DMS79 treated with DMSO at 0.1 percent for 48 hours (cell line): ENCODE data around the gene KLK14.

Experiments
- DNase-seq: peaks from one replicate; lab custom pipeline; 2025; lab: John Stamatoyannopoulos, UW

The KLK14 gene

GRCh38 chr19:51086153-51086850 lies 3.6 kb upstream of the KLK14 start:
- DNase-seq = no peak

DNA sequence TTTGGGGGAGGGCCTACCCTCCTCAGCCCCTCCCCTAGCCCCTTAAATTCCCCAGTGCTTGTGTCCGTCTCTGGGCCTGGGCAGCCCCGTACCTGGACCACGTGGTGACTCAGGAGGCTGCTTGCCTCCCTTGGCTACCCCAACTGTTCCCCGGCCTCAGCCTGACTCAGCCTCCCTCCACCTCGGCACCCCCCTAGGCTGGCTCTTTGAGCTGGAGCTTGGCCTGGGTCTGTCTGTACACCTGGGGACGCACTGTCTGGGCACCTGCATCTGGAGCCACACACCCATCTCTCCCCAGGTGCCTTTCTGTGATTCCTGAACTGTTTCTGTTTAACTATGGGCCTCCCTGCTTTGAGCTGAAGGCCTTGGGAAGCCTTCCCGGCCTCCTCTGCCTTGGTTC lies 1.8 kb upstream of the KLK14 start:
- no peak for DNase-seq

DNA sequence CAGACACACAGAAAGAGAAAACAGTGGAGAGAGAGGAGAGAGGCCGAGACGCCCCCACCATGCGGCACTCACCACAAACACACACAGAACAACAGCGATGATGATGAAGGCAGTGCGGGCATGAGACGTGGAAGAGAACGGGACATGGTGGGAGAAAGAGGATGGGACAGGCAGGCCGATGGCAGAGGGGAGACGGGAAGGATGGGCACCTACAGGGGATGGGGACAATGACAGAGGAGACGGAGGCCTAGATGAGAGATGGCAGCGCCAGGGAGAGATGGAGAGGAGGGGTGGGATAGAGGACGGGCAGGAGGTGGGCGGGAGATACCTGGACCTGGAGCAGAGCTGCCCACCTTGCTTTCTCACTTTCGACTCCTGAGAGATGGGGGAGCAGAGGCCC lies 1.1 kb upstream of the KLK14 start:
- DNase-seq = no peak

DNA sequence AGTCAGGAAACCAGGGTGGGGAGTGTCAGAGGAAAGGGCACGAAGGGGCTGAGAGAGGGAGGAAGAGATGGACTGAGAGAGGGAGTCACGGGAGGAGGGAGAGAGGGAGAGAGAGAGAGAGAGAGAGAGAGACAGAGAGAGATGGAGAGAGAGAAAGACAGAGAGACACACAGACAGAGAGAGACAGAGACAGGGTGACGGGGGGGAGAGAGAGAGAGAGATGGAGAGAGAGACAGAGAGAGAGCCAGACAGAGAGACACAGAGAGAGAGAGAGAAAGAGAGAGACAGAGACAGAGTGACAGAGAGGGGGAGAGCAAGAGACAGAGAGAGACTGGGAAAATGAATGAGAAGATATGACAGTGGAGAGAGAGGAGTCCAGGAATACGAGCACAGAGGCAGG lies 494 bp upstream of the KLK14 start:
- no peak for DNase-seq

GRCh38 chr19:51081476-51081875 lies 1.2 kb downstream of the KLK14 start:
- no peak for DNase-seq

GRCh38 chr19:51079481-51080110 lies 3.1 kb downstream of the KLK14 start:
- peak; percentile 10 for DNase-seq

DNA sequence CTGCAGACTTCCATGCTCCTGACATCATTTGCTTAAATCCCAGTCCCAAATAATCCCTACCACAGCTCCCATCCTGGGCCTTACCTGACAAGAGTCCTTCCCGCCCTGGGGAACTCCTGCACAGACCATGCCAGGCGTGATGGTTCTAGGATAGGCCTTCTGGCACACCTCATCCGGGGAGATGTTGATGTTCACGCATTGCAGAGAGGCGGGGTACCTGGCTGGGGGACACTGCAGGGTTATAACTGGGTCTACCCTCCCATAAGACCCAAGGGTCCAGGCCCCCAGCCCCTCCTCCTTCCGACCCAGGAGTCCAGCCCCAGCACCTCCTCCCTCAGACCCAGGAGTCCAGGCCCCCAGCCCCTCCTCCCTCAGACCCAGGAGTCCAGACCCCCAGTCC lies 4.0 kb downstream of the KLK14 start:
- DNase-seq = no peak

- DNase-seq = no peak
Measured at GRCh38 chr19:51078104-51078503, 4.6 kb downstream of the KLK14 start.

GRCh38 chr19:51076631-51077213 lies 6.0 kb downstream of the KLK14 start:
- DNase-seq = no peak

- no peak for DNase-seq
Measured at GRCh38 chr19:51075998-51076397, 6.7 kb downstream of the KLK14 start.

- no peak for DNase-seq
Measured at GRCh38 chr19:51071095-51071405, 11.6 kb downstream of the KLK14 start.

DNA sequence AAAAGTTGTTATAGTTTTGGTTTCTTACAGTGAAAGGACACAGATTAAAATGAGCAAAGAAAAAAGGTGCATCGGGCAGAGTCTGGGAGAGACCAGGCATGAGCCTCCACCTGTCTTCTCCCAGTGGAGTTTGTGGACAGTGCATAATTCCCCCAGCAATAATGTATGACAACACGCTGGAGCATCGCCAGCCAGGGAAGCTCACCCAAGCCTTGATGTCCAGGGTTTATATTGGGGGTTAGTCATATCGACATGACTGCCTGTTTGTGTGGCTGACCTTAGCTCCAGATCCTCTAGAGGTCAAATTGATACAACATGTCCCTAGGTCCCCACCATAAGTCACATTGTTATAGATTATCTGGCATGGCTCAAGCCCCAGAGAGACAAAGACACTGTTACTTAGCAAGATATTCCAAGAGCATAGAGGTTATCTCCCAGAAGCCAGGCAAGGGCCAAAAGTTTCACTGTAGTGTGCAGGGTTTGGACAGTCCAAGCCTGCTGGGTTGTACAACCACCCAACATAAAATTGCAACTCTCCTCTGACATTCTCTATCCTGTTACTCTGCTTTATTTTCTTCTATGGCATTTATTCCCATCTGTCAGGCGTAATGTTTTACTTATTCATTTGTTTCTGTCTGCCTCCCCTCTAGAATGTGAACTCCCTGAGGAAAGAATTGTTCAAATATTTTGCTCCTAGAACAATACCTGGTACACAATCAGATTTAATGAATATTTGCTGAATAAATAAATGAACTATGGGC lies 12.2 kb downstream of the KLK14 start:
- DNase-seq = no peak

GRCh38 chr19:51066393-51067186 lies 16.1 kb downstream of the KLK14 start:
- no peak for DNase-seq

GRCh38 chr19:51065221-51065960 lies 17.3 kb downstream of the KLK14 start:
- no peak for DNase-seq

GRCh38 chr19:51064534-51065220 lies 18.0 kb downstream of the KLK14 start, which contains the start of gene KLK13:
KLK13 (minus strand) TSS chr19:51065092; CDS start chr19:51065067, 25 bp downstream.
- no peak for DNase-seq

DNA sequence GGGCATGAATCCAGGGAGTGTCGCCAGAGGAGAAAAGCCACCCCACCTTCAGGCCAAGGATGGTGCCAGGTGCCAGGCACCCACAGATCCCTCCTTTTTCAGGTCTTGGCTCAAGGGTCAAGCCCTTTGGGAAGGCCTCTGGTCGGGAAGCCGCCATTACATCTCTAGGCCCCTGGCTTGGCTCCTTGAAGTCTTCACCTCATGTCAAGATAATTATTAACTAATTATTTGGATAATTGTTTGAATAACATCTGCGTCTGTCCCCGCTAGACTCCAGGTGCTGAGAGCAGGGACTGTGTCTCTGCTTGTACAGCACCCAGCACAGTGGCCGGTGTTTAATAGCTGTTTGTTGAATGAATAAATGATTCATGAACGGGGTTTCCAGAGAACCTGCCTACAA lies 19.0 kb downstream of the KLK14 start:
- no peak for DNase-seq

GRCh38 chr19:51060973-51061372 lies 21.7 kb downstream of the KLK14 start:
- DNase-seq = no peak

- DNase-seq = no peak
Measured at GRCh38 chr19:51060336-51060735, 22.4 kb downstream of the KLK14 start.

- no peak for DNase-seq
Measured at GRCh38 chr19:51059715-51060114, 23.0 kb downstream of the KLK14 start.

- DNase-seq = no peak
Measured at GRCh38 chr19:51055866-51056265, 26.8 kb downstream of the KLK14 start.

DNA sequence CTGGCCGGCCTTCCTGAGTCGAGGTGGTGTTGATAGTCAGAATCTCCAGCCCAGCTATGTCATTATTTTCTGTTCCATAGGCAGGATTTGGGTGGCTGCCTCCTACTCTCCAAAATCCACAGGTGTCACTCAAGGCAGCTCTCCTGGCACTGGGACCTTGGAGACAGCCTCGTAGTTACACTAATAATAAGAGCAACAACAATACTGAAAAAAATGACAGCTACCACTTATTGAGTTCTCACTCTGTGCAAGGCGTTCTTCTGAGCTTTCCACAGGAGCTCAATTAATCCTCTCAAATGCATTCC lies 35.7 kb downstream of the KLK14 start:
- DNase-seq = no peak
